Activated naive CD4-positive, alpha-beta T cell treated with anti-CD3 and anti-CD28 coated beads, Interleukin-2, amount 10 ng/mL, durations not matched to agents 5 hours and 36 hours (primary cell): ENCODE measurements around the gene SPDYE2B. TPM values are rescaled to one million over a fixed set of nuclear protein-coding genes. Genes with fewer than 3 reads are reported as not detected.

ENCODE experiments used
- total RNA-seq, 2 experiments: library from RNA; stranded (reverse); gene quantifications; one replicate each; pipeline ENCODE4 v1.2.3, GENCODE V29; 2021

The SPDYE2B gene, protein sequence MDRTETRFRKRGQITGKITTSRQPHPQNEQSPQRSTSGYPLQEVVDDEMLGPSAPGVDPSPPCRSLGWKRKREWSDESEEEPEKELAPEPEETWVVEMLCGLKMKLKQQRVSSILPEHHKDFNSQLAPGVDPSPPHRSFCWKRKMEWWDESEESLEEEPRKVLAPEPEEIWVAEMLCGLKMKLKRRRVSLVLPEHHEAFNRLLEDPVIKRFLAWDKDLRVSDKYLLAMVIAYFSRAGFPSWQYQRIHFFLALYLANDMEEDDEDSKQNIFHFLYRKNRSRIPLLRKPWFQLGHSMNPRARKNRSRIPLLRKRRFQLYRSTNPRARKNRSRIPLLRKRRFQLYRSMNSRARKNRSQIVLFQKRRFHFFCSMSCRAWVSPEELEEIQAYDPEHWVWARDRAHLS
- total RNA-seq, result not detected

DNA sequence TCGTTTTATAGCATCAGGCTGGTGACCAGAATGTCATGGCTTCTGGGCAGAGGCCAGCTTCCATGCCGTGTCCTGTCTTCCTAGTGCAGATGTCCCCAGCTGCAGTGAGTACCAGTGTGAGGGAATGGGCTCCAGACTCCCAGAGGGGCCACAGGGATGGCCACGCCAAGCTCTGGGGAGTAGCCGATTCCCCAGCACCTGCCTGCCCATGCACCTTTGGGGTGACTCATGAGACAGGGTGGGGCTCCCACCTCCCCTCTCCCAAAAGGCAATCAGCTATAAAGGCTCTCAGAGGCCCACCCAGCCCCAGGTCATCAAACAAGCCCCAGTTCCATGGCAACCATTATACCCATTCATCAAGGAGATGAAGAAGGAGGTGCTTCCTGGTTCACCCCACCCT lies at the start of gene SPDYE2B:
Gene SPDYE2B (plus strand): TSS at position 396 of the 400 bp plus-strand sequence. CDS start 2,030 bp downstream, outside the sequence.

DNA sequence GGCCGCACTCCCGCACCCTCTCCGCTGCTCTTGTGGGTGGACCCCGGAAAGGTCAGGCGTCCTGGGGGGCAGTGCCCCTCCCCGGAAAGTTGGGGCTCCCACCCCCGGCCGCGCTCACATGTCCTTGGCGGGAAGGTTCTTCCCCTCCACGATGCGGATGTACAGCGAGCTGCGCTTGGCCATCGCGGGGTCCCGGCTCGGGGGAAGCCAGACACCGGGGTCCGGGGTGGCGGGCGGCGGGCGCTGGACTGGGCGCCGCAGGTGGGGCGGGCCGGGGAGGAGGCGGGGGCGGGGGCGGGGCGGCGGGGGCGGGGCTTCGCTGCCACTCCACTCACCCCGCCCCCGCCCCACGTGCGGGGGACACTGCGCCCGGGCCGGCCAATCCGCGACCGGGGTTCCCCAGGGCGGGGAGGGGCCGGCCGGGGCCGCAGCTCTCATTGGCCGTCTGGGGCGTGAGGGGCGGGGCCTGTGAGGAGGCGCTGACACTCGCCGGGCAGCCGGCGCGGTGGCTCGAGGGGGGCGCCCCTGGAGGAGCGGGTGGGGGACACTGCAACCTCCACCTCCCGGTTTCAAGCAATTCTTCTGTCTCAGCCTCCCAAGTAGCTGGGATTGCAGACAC lies 33.5 kb upstream of the SPDYE2B start, which contains the start of gene RASA4:
Gene RASA4 (minus strand): TSS at position 250 of the 619 bp plus-strand sequence. CDS start 67 bp downstream, at position 183.

DNA sequence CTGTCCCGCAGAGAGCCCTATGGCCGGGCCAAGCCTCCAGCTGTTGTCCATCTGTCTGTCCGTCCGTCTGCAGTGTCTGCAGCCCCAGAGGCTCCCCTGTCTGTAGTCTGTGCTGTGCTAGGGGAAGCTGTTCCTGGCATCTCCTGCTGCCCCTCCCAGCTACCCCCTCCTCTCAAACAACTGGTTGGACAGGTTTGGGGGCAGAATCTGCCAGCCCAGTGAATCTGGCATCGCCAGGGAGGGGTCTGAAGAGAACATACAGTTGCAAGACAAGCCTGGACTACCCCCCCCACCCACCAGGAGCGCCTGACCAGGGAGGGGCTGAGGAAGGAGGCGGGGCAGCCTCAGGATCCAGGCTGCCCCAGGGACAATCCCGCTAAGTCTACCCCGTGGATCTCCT lies 7.4 kb upstream of the SPDYE2B start, which contains the start of gene UPK3BL1:
Gene UPK3BL1 (minus strand): TSS at position 101 of the 400 bp plus-strand sequence. CDS start 50 bp downstream, at position 51.

GRCh38 chr7:102671166-102671955 lies 21.2 kb downstream of the SPDYE2B start, which contains the start of gene POLR2J2:
Gene POLR2J2 (minus strand): TSS chr7:102671663. CDS start chr7:102671601, 62 bp downstream.

Other genes with a start within 250 kb of the SPDYE2B start
- 10 to 100 TPM; 66.4 to 68.0 TPM for gene ORAI2, start 216.7 kb upstream of the SPDYE2B start, total RNA-seq
- 10 to 100 TPM; 11.5 to 12.1 TPM for gene ALKBH4, start 185.5 kb upstream of the SPDYE2B start, total RNA-seq
- 10 to 100 TPM; 15.8 TPM for gene LRWD1, start 185.3 kb upstream of the SPDYE2B start, total RNA-seq
- 10 to 100 TPM; 41.6 to 45.4 TPM for gene POLR2J, start 171.4 kb upstream of the SPDYE2B start, total RNA-seq
- 10 to 100 TPM; 14.1 TPM for gene RASA4B, start 132.5 kb upstream of the SPDYE2B start, total RNA-seq
- gene UPK3BL2, start 106.6 kb upstream of the SPDYE2B start, total RNA-seq, result 10 to 100 TPM; 15.7 to 15.9 TPM
- gene SPDYE2, start 99.1 kb upstream of the SPDYE2B start, total RNA-seq, result under 1 TPM; 0.15 to 0.19 TPM
- 10 to 100 TPM; 33.3 to 37.4 TPM for gene POLR2J3, start 77.7 kb upstream of the SPDYE2B start, total RNA-seq
- gene RASA4, start 33.6 kb upstream of the SPDYE2B start, total RNA-seq, result 10 to 100 TPM; 36.1 to 37.2 TPM
- gene UPK3BL1, start 7.5 kb upstream of the SPDYE2B start, total RNA-seq, result 10 to 100 TPM; 16.3 to 19.0 TPM
- gene POLR2J2, start 21.3 kb downstream of the SPDYE2B start, total RNA-seq, result 10 to 100 TPM; 12.5 to 13.4 TPM
- 1 to 10 TPM; 6.5 to 8.5 TPM for gene FAM185A, start 98.7 kb downstream of the SPDYE2B start, total RNA-seq